ENCODE results near the gene POLE3.
"Not testable (repeated sequence)": the region's sequence is repeated elsewhere in the genome, so short reads cannot be mapped to it uniquely, and the experiment has no call there.

POLE3 gene

DNA sequence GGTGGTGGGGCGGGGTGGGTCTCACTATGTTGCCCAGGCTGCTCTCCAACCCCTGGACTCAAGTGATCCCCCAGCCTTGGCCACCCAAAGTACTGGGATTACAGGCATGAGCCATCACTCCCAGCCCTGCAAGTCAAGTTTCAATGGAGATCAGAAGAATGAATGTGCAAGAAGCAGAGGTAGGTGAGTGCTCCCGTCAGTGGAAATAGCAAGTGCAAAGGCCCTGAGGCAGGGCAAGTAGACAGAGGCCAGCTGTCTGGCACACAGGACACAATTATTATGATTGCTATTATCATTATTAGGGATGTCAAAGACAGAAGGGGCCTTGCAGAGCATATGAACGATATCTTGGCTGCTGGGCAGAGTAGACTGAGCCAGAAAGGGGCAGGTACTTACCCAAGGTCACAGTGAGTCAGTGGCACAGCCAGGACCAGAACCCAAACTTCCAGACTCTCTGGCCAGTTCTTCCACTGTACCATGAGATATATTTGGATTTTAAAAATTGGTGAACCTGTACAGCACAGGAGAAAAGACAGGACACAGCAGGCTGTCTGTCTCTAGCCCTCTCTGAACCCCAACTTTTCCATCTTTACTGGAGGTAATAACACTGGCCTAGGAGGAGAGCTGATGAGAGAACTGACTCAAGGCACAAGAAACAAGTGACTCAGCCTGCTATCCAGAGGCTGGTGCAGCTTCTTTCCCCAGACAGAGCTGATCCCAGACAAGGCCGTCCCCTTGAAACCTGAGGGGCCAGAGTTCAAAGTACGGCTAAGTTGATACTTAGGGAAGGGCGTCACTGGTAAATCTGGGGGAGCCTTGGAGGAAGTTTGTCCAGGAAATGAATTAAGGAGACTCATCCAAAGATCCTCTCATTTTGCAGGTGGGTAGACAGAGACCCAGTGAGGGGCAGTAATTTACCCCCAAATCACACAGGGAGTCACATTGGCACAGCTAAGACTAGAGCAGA lies 35.1 kb downstream of the POLE3 start:
- DNase-seq, result no peak

DNA sequence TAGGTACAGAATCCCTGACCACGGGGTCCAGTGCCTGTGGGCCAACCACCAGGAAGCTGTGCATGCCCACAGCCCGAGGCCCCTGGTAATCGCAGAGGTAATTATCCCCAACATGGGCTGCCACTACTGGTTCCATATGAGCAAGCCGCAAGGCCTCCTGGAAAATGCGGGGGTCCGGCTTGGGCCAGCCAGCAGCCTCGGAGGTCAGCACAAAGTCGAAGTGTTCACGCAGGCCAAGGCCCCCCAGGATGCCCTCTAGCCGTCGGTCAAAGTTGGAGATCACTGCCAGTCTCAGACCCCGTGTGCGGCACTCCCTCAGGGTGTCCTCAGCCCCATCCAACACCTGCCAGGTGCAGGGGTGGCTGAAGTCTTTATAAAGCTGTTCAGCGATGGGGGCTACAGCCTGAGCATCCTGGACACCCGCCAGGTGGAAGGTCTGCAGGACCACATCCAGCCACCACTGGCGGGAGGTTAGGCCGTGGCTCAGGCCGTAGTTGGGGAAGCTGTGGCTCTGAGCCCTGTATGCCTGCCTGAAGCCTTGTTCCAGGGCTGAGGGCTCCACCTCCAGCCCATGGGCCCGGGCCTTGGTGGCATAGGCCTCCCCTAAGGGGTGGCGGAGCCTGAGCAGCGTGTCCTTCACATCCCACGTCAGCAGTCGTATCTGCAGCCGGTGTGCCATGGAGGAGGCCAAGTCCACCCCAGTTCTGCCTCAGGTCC lies 36.6 kb downstream of the POLE3 start:
- DNase-seq, result no peak

DNA sequence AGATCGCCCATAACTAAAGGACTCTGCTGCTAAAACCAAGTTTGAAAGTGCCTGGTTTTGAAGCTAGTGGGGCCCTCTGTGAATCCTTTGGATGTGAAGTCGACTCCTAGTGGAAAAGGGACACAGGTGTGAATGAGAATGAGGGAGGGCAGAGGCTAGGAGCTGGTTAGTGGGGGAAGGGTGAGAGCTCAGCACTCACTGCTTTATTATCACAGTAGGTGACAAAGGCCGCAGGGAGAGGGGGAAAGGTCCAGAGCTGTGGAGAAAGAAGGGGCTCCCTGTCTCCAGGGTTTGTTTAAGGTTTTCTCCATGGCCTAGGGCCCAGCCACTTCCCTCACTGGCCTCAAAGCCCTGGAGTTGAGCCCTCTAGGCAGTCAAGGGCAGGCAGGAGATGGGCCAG lies 37.2 kb downstream of the POLE3 start:
- DNase-seq, result no peak

DNA sequence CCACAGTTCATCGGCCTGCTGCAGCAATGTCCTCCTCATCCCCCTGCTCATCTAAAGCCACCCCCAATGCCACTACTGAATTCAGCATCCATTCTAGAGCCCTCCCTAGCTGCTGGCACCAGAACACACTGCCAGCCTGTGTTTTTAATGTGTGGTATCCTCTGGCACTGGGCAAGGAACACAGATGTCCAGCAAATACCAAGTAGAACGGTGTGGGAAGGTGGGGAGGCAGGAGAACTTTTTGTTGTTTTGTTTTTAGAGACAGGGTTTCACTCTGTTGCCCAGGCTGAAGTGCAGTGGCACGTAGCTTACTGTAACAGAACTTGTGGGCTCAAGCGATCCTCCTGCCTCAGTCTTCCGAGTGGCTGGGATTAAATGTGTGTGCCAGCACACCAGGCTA lies 38.4 kb downstream of the POLE3 start:
- DNase-seq, result no peak

DNA sequence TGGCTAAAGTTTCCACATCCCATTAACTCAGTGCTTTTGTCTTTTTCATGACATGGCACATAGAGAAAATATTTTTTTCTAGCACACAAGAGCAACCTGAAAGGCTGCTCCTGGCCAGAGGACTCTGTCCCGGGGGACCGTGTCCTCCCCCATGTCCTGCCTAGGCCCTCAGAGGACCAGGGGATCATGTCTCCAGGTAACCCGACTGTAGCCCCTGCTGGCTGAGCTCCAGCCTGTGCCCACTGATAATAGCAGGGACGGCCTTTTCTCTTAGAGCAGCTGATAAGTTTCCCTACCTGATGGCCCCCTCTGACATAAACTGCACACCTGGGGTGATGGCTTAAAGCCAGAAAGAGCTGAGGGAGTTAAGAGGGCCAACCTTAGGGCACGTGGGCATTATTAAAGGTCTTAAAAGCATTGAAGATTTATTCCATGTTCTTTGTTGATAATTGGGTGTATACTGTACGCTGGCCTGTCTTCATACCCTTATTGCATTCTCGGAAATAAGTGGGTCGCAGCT lies 39.6 kb downstream of the POLE3 start:
- no peak for DNase-seq

DNA sequence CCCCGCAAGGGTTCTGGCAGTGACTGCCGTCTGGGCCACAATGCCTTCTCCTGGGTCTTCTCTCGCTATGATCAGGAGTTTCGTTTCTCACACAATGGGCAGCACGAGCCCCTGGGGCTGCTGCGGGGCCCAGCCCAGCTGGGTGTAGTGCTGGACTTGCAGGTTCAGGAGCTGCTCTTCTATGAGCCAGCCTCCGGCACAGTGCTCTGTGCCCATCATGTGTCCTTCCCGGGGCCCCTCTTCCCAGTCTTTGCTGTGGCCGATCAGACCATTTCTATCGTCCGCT lies 40.7 kb downstream of the POLE3 start:
- DNase-seq, result no peak

DNA sequence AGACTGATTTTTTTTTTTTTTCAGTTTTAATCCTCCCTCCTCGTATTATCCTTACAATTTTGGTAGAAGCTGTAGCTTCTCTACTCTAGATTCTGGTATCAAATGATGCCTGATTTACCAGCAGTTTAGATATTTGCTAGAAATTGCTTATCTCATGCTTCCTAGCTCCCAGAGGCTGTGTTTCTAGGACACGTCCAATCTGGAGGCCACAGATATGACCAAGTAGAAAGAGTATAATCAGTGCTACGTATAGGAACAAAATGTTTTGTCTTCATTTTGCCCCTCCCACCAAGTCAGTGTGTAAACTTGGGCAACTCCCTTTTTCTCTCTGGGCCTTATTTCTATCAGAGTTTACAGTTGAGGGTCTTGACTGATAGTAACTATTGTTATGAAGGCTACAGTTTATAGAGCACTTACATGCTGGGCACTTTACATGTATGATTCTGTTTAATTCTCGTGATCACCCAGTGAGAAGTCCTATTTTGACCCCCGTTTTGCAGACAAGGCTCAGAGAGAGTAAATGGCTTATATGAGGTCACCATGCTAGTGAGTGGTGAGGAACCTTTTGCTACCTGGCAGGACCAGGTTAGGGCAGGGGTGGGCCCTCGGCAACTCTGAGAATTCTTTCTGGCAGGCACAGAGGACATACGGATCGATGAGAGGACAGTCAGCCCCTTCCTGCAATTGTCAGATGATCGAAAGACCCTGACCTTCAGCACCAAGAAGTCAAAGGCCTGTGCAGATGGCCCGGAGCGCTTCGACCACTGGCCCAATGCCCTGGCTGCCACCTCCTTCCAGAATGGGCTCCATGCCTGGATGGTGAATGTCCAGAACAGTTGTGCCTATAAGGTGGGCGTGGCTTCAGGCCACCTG lies 41.3 kb downstream of the POLE3 start:
- no peak for DNase-seq

DNA sequence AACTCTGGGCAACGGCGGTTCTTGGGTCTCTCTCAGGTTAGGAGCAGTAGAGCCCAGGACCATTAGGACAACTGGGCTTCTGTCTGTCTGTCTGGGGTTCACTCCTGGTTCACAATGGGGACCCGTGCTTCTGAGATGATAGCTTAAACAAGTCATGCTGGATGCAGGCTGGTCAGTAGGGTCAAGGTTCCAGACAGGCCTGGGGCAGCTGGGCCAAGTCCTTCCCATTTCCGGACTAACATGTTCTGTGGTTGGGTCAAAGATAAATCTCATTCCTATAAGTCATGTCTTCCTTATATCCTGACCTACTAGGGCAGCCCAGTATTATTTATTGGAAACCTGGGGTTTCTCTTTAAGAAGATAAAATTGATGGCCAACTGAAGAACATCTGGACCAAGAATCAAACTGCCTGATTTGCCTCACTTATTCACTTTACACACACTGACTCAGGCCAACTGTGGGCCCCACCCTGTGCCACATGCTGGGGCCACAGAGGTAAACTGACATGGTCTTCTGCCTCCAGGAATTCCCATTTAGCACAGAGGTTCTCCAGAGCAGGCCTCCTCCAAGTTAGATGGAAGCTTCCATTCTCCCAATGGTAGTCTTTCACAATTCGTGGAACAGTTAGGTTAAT lies 42.0 kb downstream of the POLE3 start:
- no peak for DNase-seq

DNA sequence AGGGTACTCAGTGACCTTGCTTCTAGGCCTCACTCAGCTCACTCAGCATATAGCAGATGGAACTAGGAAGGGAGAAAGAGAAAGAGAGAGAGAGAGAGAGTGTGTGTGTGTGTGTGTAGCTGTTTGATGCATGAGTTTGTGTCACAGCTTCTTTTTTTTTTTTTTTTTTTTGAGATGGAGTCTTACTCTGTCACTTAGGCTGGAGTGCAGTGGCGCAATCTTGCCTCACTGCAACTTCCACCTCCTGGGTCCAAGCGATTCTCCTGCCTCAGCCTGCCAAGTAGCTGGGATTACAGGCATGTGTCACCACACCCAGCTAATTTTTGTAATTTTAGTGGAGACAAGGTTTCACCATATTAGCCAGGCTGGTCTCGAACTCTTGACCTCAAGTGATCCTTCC lies 44.8 kb downstream of the POLE3 start:
- not testable (repeated sequence) for DNase-seq

DNA sequence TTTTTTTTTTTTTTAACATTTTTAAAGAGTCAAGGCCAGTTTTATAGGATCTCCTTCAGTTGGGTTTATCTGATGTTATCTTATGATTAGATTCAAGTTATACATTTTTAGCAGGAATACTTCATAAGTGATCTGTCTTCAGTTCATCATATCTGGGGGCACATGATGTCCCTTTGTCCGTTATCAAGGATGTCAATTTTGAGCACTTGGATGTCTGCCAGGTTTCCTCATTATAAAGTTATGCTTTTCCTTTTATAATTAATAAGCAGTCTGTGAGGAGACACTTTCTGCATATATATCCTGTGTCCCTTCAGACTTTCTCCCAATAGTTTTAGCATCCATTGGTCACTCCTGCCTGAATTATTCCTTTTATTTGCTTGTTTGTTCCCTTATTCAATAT lies 45.5 kb downstream of the POLE3 start:
- DNase-seq, result no peak

DNA sequence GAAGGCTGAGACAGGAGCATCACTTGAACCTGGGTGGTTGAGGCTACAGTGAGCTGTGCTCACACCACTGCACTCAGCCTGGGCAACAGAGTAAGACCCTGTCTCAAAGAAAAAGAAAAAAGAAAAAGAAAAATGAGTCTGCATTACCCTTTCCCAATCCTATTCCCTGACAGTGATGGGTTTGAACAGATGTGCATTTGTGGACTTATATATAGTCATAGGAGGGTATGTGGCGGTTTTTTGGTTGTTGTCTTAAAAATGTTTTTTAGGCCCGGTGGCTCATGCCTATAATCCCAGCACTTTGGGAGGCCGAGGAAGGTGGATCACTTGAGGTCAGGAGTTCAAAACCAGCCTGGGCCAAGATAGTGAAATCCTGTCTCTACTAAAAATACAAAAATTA lies 47.1 kb downstream of the POLE3 start:
- no peak for DNase-seq

DNA sequence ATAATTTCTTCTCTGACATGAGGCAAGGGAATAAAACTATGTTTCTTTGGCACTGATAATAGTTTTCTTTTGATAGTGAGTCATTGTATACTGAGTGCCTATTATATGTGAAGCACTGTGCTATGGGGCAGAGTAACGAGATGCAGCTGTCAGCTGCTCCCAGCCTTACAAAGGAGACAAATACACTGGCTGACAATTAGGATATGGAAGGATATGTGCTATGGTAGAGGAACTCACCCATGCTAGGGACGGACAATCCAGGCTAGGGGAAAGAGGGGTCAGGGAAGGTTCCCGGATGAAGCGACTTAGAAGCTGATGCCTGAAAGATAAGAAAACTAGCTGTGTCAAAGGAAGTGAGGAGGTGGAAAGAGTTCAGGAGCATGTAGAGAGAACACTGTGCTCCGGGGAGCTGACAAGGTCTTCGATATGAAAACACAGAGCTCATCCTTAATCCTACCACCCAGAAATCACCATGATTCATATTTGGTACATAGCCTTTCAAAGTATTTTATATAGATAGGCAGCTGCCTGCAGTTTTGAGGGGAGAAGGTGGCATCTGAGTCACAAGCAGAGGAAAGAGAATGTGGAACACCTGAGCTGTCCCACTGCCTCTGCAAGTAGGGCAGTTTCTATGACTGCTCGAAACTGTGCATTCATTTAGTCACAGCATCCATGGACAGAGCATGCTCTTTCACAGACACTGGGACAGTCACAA lies 49.0 kb downstream of the POLE3 start:
- DNase-seq, result no peak

DNA sequence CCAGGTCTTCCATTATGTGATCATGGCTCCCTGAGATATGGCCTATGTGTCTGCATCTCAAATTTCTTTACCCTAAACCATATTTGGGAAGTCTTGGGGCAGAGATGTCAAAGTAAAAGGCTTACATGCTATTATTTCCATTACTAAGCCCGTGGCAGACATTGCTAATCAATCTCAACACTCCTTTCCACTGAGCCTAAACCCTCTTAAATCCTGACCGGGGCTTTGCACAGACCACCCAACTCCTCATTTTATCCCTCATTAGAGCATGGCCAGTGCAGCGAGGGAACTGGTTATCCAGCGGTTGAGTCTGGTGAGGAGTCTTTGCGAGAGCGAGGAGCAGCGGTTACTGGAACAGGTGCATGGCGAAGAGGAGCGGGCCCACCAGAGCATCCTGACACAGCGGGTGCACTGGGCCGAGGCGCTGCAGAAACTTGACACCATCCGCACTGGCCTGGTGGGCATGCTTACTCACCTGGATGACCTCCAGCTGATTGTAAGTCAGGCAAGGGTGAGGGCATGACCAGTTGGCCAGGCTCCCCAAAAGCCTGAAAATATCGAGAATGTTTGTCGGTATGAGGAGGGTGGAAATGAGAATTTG lies 50.1 kb downstream of the POLE3 start:
- no peak for DNase-seq

DNA sequence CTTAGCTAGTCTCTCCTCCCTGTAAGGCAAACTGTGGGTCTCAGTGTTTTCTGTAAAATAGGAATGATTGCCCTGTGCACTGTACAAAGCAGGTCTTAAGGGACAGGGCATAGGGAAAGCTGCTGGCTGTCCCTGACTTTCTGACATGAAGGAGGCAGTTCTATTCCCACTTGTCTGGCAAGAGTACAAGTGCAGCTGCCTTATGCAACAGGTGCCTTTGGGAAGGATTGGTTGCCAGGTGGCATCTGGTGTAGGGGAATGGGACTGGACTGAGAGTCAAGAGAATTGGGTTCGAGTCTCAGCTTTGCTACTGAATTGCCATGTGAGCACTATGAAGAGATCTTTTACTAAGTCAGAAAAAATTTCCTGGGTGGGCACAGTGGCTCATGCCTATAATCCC lies 51.1 kb downstream of the POLE3 start:
- DNase-seq, result no peak
